Measurements from ENCODE around the gene GALNT11.
"Not testable (repeated sequence)": the region's sequence is repeated elsewhere in the genome, so short reads cannot be mapped to it uniquely, and the experiment has no call there.

GALNT11 gene

GRCh38 chr7:152063821-152064220 is 38.3 kb downstream of the GALNT11 start:
- DNase-seq (ENCODE audit: low read depth, low spot score); H3K4me3 ChIP-seq (ENCODE audit: low read length): not testable (repeated sequence)

GRCh38 chr7:152065800-152066344 is 40.4 kb downstream of the GALNT11 start:
- DNase-seq (ENCODE audit: low read depth, low spot score): not testable (repeated sequence)

GRCh38 chr7:152072421-152072820 is 46.9 kb downstream of the GALNT11 start:
- no peak overlapping the region for H3K4me3 ChIP-seq (ENCODE audit: low read length)
- DNase-seq (ENCODE audit: low read depth, low spot score): no peak

More at GRCh38 chr7:152065800-152066344, 40.4 kb downstream of the GALNT11 start:
- H3K4me3 ChIP-seq (ENCODE audit: low read length): not testable (repeated sequence)

GRCh38 chr7:152073352-152073751 is 47.9 kb downstream of the GALNT11 start:
- DNase-seq (ENCODE audit: low read depth, low spot score): no peak

GRCh38 chr7:152074673-152075072 is 49.2 kb downstream of the GALNT11 start:
- DNase-seq (ENCODE audit: low read depth, low spot score): no peak
- H3K4me3 ChIP-seq (ENCODE audit: low read length): no peak overlapping the region

More at GRCh38 chr7:152073352-152073751, 47.9 kb downstream of the GALNT11 start:
- no peak overlapping the region for H3K4me3 ChIP-seq (ENCODE audit: low read length)

GRCh38 chr7:152075379-152075778 is 49.9 kb downstream of the GALNT11 start:
- not testable (repeated sequence) for H3K4me3 ChIP-seq (ENCODE audit: low read length); DNase-seq (ENCODE audit: low read depth, low spot score)

GRCh38 chr7:152076324-152076821 is 50.9 kb downstream of the GALNT11 start:
- H3K4me3 ChIP-seq (ENCODE audit: low read length): no peak overlapping the region
- DNase-seq (ENCODE audit: low read depth, low spot score): peak; percentile 8

GRCh38 chr7:152076940-152077933 is 51.8 kb downstream of the GALNT11 start:
- DNase-seq (ENCODE audit: low read depth, low spot score): no peak
- no peak overlapping the region for H3K4me3 ChIP-seq (ENCODE audit: low read length)

- no peak for DNase-seq (ENCODE audit: low read depth, low spot score)
- no peak overlapping the region for H3K4me3 ChIP-seq (ENCODE audit: low read length)
Observed at GRCh38 chr7:152078025-152078424, 52.6 kb downstream of the GALNT11 start.

- DNase-seq (ENCODE audit: low read depth, low spot score): no peak
- no peak overlapping the region for H3K4me3 ChIP-seq (ENCODE audit: low read length)
Observed at GRCh38 chr7:152078786-152079185, 53.3 kb downstream of the GALNT11 start.

- H3K4me3 ChIP-seq (ENCODE audit: low read length): no peak overlapping the region
- DNase-seq (ENCODE audit: low read depth, low spot score): no peak
Observed at GRCh38 chr7:152081088-152081487, 55.6 kb downstream of the GALNT11 start.

GRCh38 chr7:152082073-152082721 is 56.7 kb downstream of the GALNT11 start:
- H3K4me3 ChIP-seq (ENCODE audit: low read length); DNase-seq (ENCODE audit: low read depth, low spot score): not testable (repeated sequence)

GRCh38 chr7:152085131-152085530 is 59.7 kb downstream of the GALNT11 start:
- no peak overlapping the region for H3K4me3 ChIP-seq (ENCODE audit: low read length)
- DNase-seq (ENCODE audit: low read depth, low spot score): no peak

GRCh38 chr7:152086513-152086912 is 61.0 kb downstream of the GALNT11 start:
- no peak overlapping the region for H3K4me3 ChIP-seq (ENCODE audit: low read length)
- no peak for DNase-seq (ENCODE audit: low read depth, low spot score)

- DNase-seq (ENCODE audit: low read depth, low spot score): no peak
Observed at GRCh38 chr7:152089183-152089582, 63.7 kb downstream of the GALNT11 start.

GRCh38 chr7:152090747-152091146 is 65.3 kb downstream of the GALNT11 start:
- no peak overlapping the region for H3K4me3 ChIP-seq (ENCODE audit: low read length)
- no peak for DNase-seq (ENCODE audit: low read depth, low spot score)

More at GRCh38 chr7:152089183-152089582, 63.7 kb downstream of the GALNT11 start:
- H3K4me3 ChIP-seq (ENCODE audit: low read length): no peak overlapping the region

GRCh38 chr7:152093717-152094116 is 68.2 kb downstream of the GALNT11 start:
- H3K4me3 ChIP-seq (ENCODE audit: low read length): no peak overlapping the region
- no peak for DNase-seq (ENCODE audit: low read depth, low spot score)

- no peak overlapping the region for H3K4me3 ChIP-seq (ENCODE audit: low read length)
- no peak for DNase-seq (ENCODE audit: low read depth, low spot score)
Observed at GRCh38 chr7:152095771-152096170, 70.3 kb downstream of the GALNT11 start.

GRCh38 chr7:152097330-152097729 is 71.9 kb downstream of the GALNT11 start:
- no peak for DNase-seq (ENCODE audit: low read depth, low spot score)
- no peak overlapping the region for H3K4me3 ChIP-seq (ENCODE audit: low read length)

- DNase-seq (ENCODE audit: low read depth, low spot score): peak; percentile 25
- H3K4me3 ChIP-seq (ENCODE audit: low read length): no peak overlapping the region
Observed at GRCh38 chr7:152103066-152103465, 77.6 kb downstream of the GALNT11 start.
